Endothelial cell of umbilical vein (primary cell): Measurements from ENCODE around the gene KCNK10.

Experiments used
- EZH2 ChIP-seq: IDR thresholded peaks from 2 replicates; pipeline ENCODE4 v1.6.1; 2012; ENCODE audit warnings: borderline replicate concordance, low read depth, mild to moderate bottlenecking, moderate library complexity, low read length, inconsistent platforms; ENCODE audit not compliant: severe bottlenecking
- TF ChIP-seq, protein P1 (sequence below), 2 donors: IDR thresholded peaks; 1 replicate in 1 of 2; 2 replicates in 1 of 2; pipeline ENCODE4 v1.5.1; 2011; ENCODE audit warnings: low read length in 2 of 2, mild to moderate bottlenecking in 2 of 2, moderate library complexity in 2 of 2, control low read depth in 1 of 2, inconsistent platforms in 1 of 2, low read depth in 1 of 2; ENCODE audit not compliant: insufficient read depth in 1 of 2; ENCODE audit errors: extremely low read depth in 1 of 2

GRCh38 chr14:88255798-88256197 is 67.3 kb downstream of the KCNK10 start:
- TF ChIP-seq, protein P1, sequence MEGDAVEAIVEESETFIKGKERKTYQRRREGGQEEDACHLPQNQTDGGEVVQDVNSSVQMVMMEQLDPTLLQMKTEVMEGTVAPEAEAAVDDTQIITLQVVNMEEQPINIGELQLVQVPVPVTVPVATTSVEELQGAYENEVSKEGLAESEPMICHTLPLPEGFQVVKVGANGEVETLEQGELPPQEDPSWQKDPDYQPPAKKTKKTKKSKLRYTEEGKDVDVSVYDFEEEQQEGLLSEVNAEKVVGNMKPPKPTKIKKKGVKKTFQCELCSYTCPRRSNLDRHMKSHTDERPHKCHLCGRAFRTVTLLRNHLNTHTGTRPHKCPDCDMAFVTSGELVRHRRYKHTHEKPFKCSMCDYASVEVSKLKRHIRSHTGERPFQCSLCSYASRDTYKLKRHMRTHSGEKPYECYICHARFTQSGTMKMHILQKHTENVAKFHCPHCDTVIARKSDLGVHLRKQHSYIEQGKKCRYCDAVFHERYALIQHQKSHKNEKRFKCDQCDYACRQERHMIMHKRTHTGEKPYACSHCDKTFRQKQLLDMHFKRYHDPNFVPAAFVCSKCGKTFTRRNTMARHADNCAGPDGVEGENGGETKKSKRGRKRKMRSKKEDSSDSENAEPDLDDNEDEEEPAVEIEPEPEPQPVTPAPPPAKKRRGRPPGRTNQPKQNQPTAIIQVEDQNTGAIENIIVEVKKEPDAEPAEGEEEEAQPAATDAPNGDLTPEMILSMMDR (IDR thresholded peaks at IDR 0.05; ENCODE audit: extremely low read depth in 1 of 2, insufficient read depth in 1 of 2, low read depth in 1 of 2, low read length in 2 of 2): no peak
- no peak for TF ChIP-seq EZH2
